Epithelial cell of prostate (primary cell): ENCODE measurements around the gene TUBD1.
"Not testable (repeated sequence)": the region's sequence is repeated elsewhere in the genome, so short reads cannot be mapped to it uniquely, and the experiment has no call there.

Source experiments
- DNase-seq: peaks from one replicate; pipeline ENCODE4 v3.0.0-alpha.2; 2011; ENCODE audit warnings: low read depth, low spot score
- H3K27ac ChIP-seq: fragments of 450-650 bp; 2 replicates; pipeline ENCODE4 v1.5.1; 2017; ENCODE audit warnings: mild to moderate bottlenecking

TUBD1 gene

DNA sequence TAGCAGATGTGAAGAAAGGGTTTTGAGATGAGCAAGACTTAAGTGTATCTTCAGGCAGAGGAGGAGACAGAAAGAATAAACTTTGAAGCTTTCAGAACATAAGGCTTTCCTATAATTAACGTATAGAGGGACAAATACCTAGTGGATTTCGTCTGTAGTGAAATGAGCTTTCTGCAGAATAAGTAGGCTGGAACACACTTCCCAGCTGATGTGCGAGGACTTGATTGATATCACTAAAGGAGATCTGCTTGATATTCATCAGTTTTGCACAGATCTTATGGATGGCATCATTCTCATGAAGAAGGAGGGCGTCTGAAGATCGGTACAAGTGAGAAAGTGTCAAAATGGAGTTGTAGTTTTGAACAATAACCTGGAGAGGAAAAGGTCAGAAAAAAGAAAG is 14.8 kb downstream of the TUBD1 start:
- DNase-seq: no peak
- no peak overlapping the region for H3K27ac ChIP-seq

DNA sequence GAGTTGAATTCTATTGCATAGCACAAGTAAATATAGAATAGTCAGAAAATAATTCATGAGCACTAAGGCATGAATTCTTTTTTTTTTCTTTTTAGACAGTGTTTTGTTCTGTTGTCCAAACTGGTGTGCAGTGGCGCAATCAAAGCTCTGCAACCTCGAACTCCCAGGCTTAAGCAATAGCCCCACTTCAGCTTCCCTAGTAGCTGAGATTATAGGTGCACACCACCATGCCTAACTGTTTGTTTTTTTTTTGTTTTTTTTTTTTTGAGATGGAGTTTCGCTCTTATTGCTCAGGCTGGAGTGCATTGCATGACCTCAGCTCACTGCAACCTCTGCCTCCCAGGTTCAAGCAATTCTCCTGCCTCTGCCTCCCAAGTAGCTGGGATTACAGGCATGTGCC is 16.6 kb downstream of the TUBD1 start:
- H3K27ac ChIP-seq: no peak overlapping the region
- DNase-seq: no peak

DNA sequence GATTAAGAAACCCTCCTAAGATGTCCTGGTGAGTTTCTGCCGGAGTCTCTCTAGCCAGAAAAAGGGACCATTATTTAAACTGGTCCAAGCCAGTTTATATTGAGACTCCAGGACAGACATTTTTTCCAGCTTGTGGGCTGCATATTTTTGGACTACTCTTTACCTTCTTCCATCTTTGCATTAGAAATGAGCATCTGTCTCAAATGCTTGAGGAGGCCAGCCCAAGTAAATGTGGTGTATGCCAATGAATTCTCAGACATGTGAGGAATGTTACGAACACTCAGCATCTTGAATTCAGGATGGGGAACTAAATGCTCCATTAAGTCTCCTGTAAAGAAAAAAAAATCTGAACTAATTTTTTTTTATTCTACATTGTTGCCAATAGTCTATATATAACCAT is 18.4 kb downstream of the TUBD1 start:
- H3K27ac ChIP-seq: no peak overlapping the region
- no peak for DNase-seq

DNA sequence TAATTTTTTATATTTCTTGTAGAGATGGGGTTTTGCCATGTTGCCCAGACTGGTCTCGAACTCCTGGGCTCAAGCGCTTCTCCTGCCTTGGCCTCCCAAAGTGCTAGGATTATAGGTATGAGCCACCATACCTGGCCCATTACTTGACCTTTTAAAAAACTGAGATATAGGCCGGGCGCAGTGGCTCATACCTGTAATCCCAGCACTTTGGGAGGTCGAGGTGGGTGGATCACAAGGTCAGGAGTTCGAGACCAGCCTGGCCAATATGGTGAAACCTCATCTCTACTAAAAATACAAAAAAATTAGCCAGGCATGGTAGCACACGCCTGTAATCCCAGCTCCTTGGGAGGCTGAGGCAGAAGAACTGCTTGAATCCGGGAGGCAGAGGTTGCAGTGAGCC is 19.3 kb downstream of the TUBD1 start:
- H3K27ac ChIP-seq, DNase-seq: not testable (repeated sequence)

DNA sequence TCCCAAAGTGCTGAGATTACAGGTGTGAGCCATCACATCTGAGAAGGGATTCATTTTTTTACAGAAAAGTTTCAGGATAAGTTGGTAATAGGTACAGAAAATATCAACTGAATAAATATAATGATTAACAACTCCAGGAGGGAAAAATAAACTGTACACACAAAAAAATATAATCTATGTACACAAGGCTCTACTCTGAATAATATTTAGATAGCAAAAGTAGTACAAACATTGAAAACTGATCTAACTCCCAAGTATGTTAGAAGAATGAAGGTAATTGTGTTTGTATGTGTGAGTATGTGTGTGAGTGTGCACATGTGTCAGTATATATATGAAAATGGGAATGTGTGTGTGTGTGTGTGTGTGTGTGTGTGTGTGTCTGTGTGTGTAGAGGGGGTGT is 20.4 kb downstream of the TUBD1 start:
- no peak for DNase-seq
- H3K27ac ChIP-seq: no peak overlapping the region

DNA sequence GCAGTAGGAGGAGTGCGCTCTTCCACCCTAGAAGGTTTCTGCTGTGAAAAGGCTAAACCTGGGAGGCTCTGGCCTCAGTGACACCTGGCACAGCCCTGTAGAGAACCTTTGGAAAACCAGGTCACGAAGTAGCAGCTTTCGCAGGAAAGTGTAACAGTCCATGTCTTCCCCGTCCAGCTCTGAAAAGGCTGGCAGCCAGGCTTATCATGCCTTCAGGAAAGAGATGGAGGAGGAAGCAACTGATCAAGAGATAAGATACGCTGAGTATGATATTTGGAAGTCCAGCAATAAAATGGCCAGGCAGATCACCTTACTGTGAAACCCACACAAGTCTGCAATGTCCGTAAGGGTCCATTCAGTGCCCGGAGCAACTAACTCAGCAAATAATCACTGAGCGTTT is 22.3 kb downstream of the TUBD1 start:
- no peak overlapping the region for H3K27ac ChIP-seq
- no peak for DNase-seq

DNA sequence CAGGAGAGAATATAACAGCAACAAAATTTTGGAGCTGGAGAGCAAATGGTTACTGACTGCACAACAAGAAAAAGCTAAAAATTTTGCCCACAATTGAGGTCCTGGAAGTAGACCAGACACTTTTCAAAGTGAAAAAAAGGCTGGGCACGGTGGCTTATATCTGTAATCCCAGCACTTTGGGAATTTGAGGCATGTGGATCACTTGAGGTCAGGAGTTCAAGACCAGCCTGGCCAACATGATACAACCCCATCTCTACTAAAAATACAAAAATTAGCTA is 22.9 kb downstream of the TUBD1 start:
- no peak overlapping the region for H3K27ac ChIP-seq
- DNase-seq: no peak

DNA sequence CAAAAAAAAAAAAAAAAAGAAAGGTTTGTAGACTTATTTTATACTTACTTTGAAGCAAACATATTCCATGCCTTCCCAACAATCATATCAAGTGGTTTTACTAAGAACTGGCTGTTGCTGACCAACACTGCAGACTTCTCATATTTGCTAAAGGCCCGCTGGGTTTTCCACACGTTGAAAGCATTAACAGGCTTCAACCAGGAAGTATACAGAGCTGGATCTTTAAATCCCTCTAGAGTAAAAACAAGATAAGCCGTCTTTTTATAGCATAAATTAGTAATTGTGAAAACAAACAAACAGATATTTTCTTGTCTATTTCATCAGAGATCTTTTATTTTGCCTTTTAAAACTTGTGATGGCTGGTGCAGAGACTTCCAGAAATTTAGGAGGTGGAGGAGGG is 29.1 kb downstream of the TUBD1 start:
- DNase-seq: no peak

DNA sequence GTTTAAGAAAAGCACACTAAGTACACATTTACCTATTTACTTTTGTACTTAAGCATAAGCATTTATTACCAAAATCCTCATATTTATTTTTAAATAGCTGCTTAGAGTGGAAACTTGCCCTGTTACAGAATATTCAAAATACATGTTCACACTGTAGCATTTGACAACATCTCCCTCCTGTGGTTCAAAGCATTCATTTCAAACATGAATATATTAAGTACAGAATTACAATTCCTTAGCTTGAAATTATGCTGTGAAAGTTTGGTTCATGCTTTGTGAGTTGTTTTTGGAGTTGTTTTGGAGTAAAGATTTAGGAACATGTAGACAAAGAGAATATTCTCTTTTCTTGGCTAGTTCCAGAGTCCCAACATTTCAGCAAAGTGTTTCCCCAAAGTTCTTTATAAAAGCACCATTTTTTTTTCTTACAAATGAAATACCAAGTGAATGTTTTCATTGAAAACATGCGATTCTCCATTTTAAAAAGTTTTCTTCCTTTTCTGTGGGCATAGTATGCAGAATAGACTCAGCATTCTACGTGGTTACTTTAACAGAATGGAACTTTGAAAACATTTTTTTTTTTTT is 33.2 kb downstream of the TUBD1 start:
- no peak overlapping the region for H3K27ac ChIP-seq
- DNase-seq: no peak

More for the DNA sequence above, 29.1 kb downstream of the TUBD1 start:
- no peak overlapping the region for H3K27ac ChIP-seq

DNA sequence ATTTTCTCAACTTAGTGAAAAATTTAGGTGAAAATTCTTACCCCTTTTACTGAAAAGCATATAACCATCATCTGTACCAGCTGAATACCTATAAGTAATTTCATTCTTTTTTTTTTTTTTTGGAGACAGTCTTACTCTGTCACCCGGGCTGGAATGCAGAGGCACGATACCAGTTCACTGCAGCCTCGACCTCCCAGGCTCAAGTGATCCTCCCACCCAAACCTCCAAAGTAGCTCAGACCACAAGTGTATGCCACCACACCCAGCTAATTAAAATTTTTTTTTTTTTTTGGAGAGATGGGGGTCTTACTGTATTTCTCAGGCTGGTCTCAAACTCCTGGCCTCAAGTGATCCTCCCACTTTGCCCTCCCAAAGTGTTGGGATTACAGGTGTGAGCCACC is 33.8 kb downstream of the TUBD1 start:
- no peak overlapping the region for H3K27ac ChIP-seq
- no peak for DNase-seq

DNA sequence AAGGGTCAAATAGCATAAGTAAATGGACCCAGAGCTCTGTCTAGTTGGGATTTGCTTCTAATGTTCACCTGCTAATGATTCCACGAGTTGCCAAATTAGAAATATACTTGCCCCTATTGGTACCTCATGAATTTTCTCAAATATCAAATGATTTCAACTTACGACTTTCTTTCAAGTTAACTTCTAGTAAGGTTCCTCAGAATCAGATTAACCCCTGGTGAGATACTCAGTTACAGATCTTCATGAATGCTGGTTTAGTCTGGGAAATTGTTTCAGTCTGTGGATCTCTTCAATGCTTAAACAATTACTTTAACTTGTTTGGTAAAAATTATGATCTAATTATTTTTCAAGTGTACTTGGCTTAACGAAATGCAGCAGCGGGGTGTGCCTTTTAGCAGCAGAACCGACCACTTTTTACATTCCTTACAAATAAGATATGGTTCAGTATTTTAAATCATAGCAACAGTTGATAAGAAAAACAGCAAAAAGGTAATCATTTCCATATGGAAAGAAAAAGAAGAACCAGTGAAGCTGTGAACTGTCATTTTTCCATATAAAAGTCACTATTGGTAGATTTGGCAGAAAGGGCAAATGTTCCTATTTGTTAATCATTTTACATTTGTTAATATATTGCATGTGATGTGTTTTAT is 34.5 kb downstream of the TUBD1 start:
- no peak overlapping the region for H3K27ac ChIP-seq
- DNase-seq: no peak

DNA sequence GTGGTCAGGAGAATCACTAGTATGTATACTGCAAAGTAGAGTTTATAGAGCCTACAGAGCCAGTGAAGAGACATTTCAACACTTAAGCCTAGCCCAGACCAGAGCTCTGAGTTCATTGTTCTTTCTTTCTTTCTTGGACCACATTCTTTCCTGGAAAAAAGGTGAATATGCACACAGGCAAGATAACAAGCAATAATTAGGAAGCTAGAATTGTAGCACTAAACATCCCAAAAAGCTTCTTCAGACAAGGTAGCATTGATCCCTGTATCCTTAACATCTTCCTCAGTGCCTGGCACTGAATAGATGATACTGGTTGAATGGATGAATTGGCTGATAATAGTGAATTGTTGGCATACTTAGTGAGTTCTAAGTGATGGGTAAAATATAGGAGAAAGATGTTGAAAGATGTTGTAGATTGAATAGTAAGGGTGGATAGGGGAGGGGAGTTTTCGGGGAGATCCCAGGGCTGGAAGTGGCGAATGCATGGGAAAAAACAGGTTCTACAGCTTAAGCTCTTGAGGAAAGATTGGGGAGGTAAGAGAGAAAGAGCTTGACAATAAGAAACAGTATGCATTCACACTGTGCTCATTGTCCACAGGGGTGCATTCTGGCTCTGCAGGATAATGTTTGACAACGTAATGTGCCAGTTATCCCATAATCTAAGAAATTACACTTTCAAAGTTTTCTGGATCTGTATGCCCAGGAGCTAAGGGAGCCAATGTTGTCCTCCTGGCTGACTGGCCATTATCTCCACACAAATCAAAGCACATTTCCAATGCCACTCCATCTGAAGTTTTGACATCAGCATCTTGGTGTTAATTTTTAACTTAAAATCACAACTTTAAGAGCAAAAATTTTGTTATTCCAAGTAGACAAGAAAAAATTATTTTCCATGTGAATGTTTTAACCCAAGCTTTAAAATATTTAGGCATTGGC is 35.6 kb downstream of the TUBD1 start:
- no peak overlapping the region for H3K27ac ChIP-seq
- DNase-seq: no peak

DNA sequence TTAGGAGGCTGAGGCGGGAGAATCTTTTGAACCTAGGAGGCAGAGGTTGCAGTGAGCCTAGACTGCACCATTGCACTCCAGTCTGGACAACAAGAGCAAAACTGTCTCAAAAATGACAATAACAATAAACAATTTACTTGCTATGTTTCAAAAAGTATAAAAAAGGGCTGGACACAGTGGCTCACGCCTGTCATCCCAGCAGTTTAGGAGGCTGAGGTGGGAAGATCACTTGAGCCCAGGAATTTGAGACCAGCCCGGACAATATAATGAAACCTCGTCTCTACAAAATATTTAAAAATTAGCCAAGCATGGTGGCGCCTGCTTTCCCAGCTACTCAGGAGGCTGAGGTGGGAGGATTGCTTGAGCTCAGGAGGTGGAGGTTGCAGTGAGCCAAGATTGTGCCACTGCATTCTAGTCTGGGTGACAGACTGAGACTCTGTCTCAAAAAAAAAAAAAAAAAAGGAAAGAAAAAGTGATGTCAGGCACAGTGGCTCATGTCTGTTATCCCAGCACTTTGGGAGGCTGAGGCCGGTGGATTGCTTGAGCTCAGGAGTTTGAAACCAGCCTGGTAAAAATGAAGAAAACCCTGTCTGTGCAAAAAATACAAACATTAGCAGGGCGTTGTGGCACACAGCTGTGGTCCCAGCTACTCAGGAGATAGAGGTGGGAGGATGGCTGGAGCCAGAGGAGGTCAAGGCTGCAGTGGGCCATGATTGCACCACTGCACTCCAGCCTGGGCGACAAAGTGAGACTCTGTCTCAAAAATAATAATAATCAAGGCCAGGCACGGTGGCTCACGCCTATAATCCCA is 38.6 kb downstream of the TUBD1 start:
- DNase-seq: not testable (repeated sequence)
- peak overlapping the region; percentile 94 for H3K27ac ChIP-seq

DNA sequence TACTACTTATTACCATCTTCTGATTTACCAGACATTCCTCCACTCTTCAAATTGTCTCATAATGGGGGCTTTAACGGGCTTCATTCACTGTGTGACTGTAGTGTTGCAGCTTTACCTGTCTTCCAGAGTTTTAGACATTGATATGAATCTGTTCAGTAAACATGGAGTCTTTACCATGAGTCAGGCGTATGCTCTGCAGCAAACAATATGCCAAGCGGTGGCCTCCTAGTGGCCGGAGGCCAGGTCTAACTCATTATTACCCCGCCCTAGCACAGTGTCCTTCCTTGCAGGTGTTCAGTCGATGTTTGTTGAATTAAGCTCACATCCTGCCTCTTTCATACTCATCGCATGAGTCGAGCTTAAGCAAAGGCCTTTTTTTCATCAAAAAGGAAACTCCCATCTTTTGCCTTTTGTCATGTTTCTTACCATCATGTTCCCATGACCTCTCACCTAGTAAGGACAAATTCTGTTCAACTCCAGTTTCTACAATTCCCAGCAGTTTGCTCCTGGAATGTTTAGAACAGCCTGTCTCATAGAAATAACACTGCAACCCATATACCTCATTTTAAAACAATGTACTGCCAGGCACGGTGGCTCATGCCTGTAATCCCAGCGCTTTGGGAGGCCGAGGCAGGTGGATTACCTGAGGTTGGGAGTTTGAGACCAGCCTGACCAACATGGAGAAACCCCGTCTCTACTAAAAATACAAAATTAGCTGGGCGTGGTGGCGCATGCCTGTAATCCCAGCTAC is 39.4 kb downstream of the TUBD1 start:
- H3K27ac ChIP-seq: peak overlapping the region; percentile 94
- DNase-seq: peak; percentile 99

DNA sequence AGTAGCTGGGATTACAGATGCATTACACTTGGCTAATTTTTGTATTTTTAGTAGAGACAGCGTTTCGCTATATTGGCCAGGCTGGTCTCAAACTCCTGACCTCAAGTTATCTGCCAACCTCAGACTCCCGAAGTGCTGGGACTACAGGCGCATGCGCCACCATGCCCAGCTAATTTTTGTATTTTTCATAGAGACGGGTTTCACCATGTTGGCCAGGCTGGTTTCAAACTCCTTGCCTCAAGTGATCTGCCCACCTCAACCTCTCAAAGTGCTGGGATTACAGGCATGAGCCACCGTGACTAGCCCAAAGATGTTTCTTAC is 39.9 kb downstream of the TUBD1 start:
- DNase-seq: not testable (repeated sequence)
- H3K27ac ChIP-seq: peak overlapping the region; percentile 94

DNA sequence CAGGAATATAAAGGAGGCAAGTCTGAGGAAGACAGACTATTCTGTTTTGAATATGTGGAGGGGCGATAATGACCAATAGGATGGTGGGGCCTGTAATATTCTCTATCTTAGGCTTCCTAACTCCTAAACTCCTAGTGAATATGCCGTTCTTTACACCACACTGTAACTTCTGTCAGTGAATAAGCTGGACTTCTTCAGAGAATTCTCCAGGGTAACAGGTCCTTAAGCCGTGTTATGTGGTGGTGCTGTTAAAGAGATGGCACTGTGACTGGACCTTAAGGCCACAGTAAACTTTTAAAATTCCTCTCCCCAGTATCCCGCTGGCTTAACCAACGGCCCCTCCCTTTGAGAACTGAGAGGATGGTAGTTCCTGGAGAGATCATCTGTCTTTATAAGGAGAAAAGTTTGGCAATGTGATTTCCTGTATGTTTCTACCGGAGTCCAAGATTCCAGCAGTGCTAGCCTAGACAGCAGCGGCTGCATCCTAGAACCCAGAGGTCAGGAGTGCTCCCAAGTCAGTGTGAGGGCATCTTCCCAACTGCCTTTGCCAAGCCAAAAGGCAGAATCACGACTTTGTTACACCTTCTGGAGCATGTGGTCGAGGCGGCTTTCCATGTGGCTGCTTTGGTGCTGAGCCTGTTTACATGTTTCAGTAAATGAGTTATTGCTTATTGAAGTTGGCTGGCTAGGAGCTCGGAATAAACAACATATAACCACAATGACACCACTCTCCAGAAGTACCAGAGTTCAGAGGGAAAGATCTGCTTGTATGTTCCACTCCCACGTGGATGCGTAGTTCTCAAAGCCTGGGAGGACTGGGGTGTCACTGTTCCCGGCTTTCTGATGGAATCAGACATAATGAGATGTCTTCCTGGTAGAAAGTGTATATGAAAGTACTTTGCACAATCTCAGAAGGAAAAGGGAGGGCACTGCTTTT is 41.0 kb downstream of the TUBD1 start:
- H3K27ac ChIP-seq: peak overlapping the region; percentile 94
- DNase-seq: no peak

DNA sequence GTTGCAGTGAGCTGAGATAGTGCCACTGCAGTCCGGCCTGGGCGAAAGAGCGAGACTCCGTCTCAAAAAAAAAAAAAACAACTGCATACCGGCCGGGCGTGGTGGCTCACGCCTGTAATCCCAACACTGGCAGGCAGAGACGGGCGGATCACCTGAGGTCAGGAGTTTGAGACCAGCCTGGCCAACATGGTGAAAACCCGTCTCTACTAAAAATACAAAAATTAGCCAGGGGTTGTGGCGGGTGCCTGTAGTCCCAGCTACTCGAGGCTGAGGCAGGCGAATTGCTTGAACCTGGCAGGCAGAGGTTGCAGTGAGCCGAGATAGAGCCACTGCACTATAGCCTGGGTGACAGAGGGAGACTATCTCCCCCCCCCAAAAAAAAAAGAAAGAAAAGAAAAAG is 42.4 kb downstream of the TUBD1 start:
- not testable (repeated sequence) for DNase-seq, H3K27ac ChIP-seq

DNA sequence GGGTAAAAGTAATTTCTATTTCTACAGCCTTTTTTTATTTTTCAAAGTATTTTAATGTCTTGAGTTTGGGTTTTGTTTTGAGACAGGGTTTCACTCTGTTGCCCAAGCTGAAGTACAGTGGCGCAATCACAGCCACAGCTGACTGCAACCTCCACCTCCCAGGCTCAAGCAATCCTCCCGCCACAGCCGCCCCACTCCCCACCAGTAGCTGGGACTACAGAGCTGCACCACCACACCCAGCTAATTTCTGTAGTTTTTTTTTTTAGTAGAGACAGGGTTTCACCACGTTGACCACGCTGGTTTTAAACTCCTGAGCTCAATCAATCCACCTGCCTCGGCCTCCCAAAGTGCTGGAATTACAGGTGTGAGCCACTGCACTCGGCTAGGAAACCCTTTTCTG is 44.0 kb downstream of the TUBD1 start:
- peak overlapping the region; percentile 99 for H3K27ac ChIP-seq
- DNase-seq: no peak

DNA sequence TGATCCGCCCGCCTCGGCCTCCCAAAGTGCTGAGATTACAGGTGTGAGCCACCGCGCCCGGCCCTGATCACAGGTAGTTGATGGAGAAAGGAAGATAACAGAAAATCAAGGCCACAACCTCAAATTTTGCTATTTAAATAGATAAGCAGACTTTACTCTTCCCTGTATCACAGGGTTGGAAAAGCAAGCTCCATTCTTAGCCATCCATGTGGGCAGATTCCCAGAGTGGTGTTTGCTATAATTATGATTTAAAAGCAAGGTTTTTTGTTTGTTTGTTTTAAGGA is 44.4 kb downstream of the TUBD1 start:
- peak overlapping the region; percentile 99 for H3K27ac ChIP-seq
- no peak for DNase-seq
